SK-N-SH treated with all-trans-retinoic acid at 6 μM for 48 hours (cell line): ENCODE data around the gene RET.

ENCODE experiments used
- OSR1 ChIP-seq: fragments of 250-450 bp; sonication (Bioruptor Pico); IDR thresholded peaks from 2 replicates; pipeline ENCODE4 v1.8.0; 2022; ENCODE audit warnings: moderate library complexity, mild to moderate bottlenecking, inconsistent platforms
- TCF4 ChIP-seq: fragments of 250-450 bp; sonication (Bioruptor Pico); IDR thresholded peaks from 2 replicates; pipeline ENCODE4 v1.8.0; 2021; ENCODE audit warnings: mild to moderate bottlenecking, moderate library complexity, borderline replicate concordance
- TSHZ2 ChIP-seq: fragments of 250-450 bp; sonication (Bioruptor Pico); IDR thresholded peaks from 2 replicates; pipeline ENCODE4 v1.5.0; 2020; ENCODE audit warnings: mild to moderate bottlenecking, moderate library complexity

- TF ChIP-seq TSHZ2 (CRISPR knock-in tag) = no peak
- TF ChIP-seq TCF4 (CRISPR knock-in tag) = no peak
- no peak for TF ChIP-seq OSR1
These were observed 41.1 kb upstream of the RET start for GRCh38 chr10:43035800-43036199.
